HG03060 (cell line): ENCODE data around the gene OR5A1.

Experiments used
- ATAC-seq: cut with Tn5 transposase; IDR thresholded peaks from one replicate; pipeline ENCODE4 v1.9.1; 2021; ENCODE audit warnings: low read depth, moderate number of reproducible peaks; ENCODE audit not compliant: unreplicated experiment

OR5A1 gene

GRCh38 chr11:59475176-59475575 is 38.9 kb downstream of the OR5A1 start:
- no peak for ATAC-seq

GRCh38 chr11:59479906-59480305 is 43.6 kb downstream of the OR5A1 start:
- ATAC-seq: no peak

- ATAC-seq: no peak
These were observed 44.1 kb downstream of the OR5A1 start for GRCh38 chr11:59480359-59480758.
